ENCODE results near the gene OSTC.

OSTC gene

DNA sequence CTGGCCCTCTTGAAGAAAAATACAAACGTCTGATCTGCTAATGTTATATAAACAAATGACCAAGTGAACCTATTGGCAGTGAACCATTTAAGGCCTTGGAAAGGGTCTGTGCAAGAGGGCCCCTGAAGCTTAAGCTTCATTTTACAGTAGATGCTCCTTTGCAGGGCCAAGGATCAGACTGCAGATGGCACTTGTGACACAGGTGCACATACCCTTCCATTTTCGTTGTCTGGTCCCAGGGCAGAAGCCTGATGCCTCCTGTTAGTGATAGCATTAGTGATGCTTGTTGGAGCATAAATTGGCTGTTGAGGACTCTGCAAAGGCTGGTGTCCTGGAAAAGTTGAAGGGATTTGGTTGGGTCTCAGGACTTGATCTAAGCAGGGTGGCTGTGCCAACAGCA is 65.9 kb downstream of the OSTC start:
- DNase-seq (ENCODE audit: low spot score): no peak

DNA sequence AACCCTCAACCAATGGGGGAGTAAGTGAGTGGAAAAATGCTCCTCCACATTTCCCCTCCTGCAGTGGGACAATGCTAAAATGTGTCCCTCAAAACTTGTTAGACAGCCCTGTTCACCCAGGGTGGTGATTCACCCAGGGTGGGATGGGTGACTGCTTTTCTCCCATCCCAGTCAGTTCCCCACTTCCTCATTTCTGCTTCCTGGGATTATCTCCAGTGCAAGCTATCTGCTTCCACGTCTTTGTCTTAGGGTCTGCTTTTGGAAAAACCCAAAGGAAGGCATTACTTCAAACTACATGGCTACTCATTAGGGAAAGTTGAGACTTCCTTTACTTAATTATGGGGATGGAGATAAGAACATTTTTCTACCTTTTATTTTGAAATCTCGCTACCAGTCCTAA is 67.0 kb downstream of the OSTC start:
- DNase-seq (ENCODE audit: low spot score): no peak

Measured in Ammon's horn (tissue), 1 donor.